ENCODE results near the gene PLA2G2F.

DNA sequence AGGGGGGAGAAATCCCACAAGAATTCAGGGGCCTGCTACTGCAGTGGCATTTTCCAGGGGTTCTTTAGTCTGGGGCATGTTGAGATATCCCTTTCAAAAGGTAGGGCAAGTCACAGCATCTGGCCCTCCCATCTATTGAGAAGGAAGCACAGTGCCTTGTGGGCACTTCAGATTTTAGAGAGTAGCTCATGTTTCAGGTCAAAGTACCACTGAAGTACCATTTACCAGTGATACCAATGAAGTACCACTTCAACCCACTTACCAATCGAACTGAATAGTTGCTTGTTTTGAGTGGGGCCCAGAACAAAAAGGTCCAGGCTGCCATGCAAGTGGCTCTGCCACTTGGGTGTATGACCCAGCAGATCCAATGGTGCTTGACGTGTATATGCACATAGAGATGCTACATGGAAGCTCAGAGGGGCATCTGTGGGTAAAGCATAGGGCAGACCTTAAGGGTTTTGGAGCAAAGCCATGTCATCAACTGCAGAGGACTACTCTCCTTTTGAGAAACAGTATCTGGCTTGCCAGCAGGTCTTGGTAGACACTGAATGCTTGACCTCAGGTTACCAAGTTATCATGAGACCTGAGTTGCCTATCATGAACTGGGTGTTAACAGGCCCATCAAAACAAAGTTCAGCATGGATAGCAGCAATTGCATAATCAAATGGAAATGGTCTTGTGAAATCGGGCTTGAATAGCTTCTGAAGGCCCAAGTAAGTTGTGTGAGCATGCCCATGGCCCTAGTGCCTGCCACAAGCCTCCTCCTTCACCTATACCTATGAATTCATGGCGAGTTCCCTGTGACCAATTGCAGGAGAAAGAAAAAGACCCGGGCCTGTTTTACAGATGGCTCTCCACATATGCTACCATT lies 43.3 kb upstream of the PLA2G2F start:
- TF ChIP-seq, protein P1, sequence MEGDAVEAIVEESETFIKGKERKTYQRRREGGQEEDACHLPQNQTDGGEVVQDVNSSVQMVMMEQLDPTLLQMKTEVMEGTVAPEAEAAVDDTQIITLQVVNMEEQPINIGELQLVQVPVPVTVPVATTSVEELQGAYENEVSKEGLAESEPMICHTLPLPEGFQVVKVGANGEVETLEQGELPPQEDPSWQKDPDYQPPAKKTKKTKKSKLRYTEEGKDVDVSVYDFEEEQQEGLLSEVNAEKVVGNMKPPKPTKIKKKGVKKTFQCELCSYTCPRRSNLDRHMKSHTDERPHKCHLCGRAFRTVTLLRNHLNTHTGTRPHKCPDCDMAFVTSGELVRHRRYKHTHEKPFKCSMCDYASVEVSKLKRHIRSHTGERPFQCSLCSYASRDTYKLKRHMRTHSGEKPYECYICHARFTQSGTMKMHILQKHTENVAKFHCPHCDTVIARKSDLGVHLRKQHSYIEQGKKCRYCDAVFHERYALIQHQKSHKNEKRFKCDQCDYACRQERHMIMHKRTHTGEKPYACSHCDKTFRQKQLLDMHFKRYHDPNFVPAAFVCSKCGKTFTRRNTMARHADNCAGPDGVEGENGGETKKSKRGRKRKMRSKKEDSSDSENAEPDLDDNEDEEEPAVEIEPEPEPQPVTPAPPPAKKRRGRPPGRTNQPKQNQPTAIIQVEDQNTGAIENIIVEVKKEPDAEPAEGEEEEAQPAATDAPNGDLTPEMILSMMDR (IDR thresholded peaks at IDR 0.05; ENCODE audit: low read depth, low read length, poor library complexity, severe bottlenecking) = no peak
- no peak for TF ChIP-seq EZH2phosphoT487 (IDR thresholded peaks at IDR 0.05; ENCODE audit: borderline replicate concordance, low read length)
